ENCODE measurements around the gene VWA3A.

GRCh38 chr16:22126037-22126558 lies 33.8 kb downstream of the VWA3A start:
- no peak for TF ChIP-seq CTCF (IDR thresholded peaks at IDR 0.05 in 2 of 3, conservative IDR thresholded peaks at IDR 0.05 in 1 of 3; ENCODE audit: borderline replicate concordance in 1 of 3, insufficient read depth in 1 of 3, low read depth in 2 of 3, low read length in 2 of 3)
- TF ChIP-seq MAX (IDR thresholded peaks at IDR 0.05) = no peak
- no peak for TF ChIP-seq YY1 (IDR thresholded peaks at IDR 0.05; ENCODE audit: extremely low read depth, insufficient replicate concordance, low read depth, low read length)
- no peak for TF ChIP-seq SP1 (IDR thresholded peaks at IDR 0.05; ENCODE audit: low read depth)
- no peak for TF ChIP-seq POLR2A (IDR thresholded peaks at IDR 0.05; ENCODE audit: borderline replicate concordance, extremely low read depth, insufficient read depth, insufficient read length)
- no peak for TF ChIP-seq JUND (IDR thresholded peaks at IDR 0.05)
- no peak for TF ChIP-seq CEBPB (IDR thresholded peaks at IDR 0.05; ENCODE audit: low read depth)
- no peak for TF ChIP-seq ZNF274 (IDR thresholded peaks at IDR 0.05; ENCODE audit: low read depth, low read length)
- no peak for TF ChIP-seq EZH2phosphoT487 (IDR thresholded peaks at IDR 0.05; ENCODE audit: borderline replicate concordance)
- TF ChIP-seq EZH2 (IDR thresholded peaks at IDR 0.05) = no peak
- TF ChIP-seq SIN3A (IDR thresholded peaks at IDR 0.05; ENCODE audit: low read depth) = no peak
- TF ChIP-seq POLR2AphosphoS5 (IDR thresholded peaks at IDR 0.05; ENCODE audit: low read depth, low read length) = no peak
- TF ChIP-seq ZBTB33 (IDR thresholded peaks at IDR 0.05; ENCODE audit: extremely low read depth, insufficient replicate concordance, low read length) = no peak
- no peak for TF ChIP-seq REST (IDR thresholded peaks at IDR 0.05; ENCODE audit: low read depth)

All from HCT116 (cell line).